OCI-LY7 (cell line): ENCODE measurements around the gene REST. TPM values are rescaled to one million over a fixed set of nuclear protein-coding genes. Genes with fewer than 3 reads are reported as not detected.
"Not testable (repeated sequence)": the region's sequence is repeated elsewhere in the genome, so short reads cannot be mapped to it uniquely, and the experiment has no call there.

Experiments used
- BruUV-seq: library from RNA; stranded (reverse); fragments of 400-500 nt; replicated peaks from 2 replicates; lab custom pipeline; 2021; lab: Mats Ljungman, UMichigan
- CTCF ChIA-PET: fragments of 300-600 bp; sonication (Branson Sonifier 250); formaldehyde crosslinking; loops from one replicate; lab custom pipeline; 2022; ENCODE audit warnings: antibody characterized with exemption; ENCODE audit not compliant: unreplicated experiment; lab: Charles Lee
- POLR2A ChIA-PET: fragments of 300-600 bp; sonication (Branson Sonifier 250); formaldehyde crosslinking; loops from one replicate; lab custom pipeline; 2022; ENCODE audit warnings: antibody characterized with exemption; lab: Charles Lee
- DNase-seq: peaks from one replicate; pipeline ENCODE4 v3.0.0-alpha.2; 2015; ENCODE audit warnings: low spot score
- H2AFZ ChIP-seq: fragments of 200-600 bp; sonication (generic), shearing (Covaris generic); 2 replicates; pipeline ENCODE4 v1.6.1; 2014; ENCODE audit warnings: mild to moderate bottlenecking, antibody characterized with exemption, low read length, moderate library complexity
- H3K27ac ChIP-seq: fragments of 200-600 bp; sonication (generic); 2 replicates; pipeline ENCODE4 v1.5.1; 2014; ENCODE audit warnings: mixed run types, low read depth, mild to moderate bottlenecking, moderate library complexity, low read length, inconsistent platforms; ENCODE audit not compliant: poor library complexity, severe bottlenecking
- H3K36me3 ChIP-seq: fragments of 200-600 bp; sonication (generic); 2 replicates; pipeline ENCODE4 v1.6.1; 2014; ENCODE audit warnings: mild to moderate bottlenecking, antibody characterized with exemption, low read length, moderate library complexity, mixed read lengths; ENCODE audit not compliant: insufficient read depth
- H3K4me1 ChIP-seq: fragments of 200-600 bp; sonication (generic); 2 replicates; pipeline ENCODE4 v1.5.1; 2014; ENCODE audit warnings: mild to moderate bottlenecking, low read length; ENCODE audit not compliant: insufficient read depth, poor library complexity, severe bottlenecking
- H3K4me2 ChIP-seq: fragments of 200-600 bp; sonication (generic); 2 replicates; pipeline ENCODE4 v1.6.1; 2014; ENCODE audit warnings: mild to moderate bottlenecking, low read length
- H3K4me3 ChIP-seq: fragments of 200-600 bp; sonication (generic); 2 replicates; pipeline ENCODE4 v1.5.1; 2014; ENCODE audit warnings: mild to moderate bottlenecking, low read depth, low read length; ENCODE audit not compliant: poor library complexity, severe bottlenecking
- H3K79me2 ChIP-seq: fragments of 200-600 bp; sonication (generic); 2 replicates; pipeline ENCODE4 v1.6.1; 2016; ENCODE audit warnings: low read depth, mild to moderate bottlenecking, low read length, moderate library complexity, mixed read lengths; ENCODE audit not compliant: insufficient read depth
- H3K9me2 ChIP-seq: fragments of 200-600 bp; sonication (generic); 2 replicates; pipeline ENCODE4 v1.6.1; 2016; ENCODE audit warnings: mild to moderate bottlenecking, low read length, mixed read lengths; ENCODE audit not compliant: insufficient read depth
- H3K9me3 ChIP-seq: fragments of 200-600 bp; sonication (generic); 2 replicates; pipeline ENCODE4 v1.6.1; 2014; ENCODE audit warnings: mild to moderate bottlenecking, mixed run types, low read length, mixed read lengths
- H4K20me1 ChIP-seq: fragments of 200-600 bp; sonication (generic); 2 replicates; pipeline ENCODE4 v1.6.1; 2014; ENCODE audit warnings: mild to moderate bottlenecking, antibody characterized with exemption, low read length, moderate library complexity, mixed read lengths; ENCODE audit not compliant: insufficient read depth
- CTCF ChIP-seq: fragments of 200-600 bp; sonication (generic); conservative IDR thresholded peaks from 2 replicates; pipeline ENCODE4 v1.5.1; 2014; ENCODE audit warnings: mild to moderate bottlenecking, antibody characterized with exemption, low read length, moderate library complexity, mixed read lengths
- EZH2phosphoT487 ChIP-seq: fragments of 200-600 bp; sonication (generic); IDR thresholded peaks from 2 replicates; pipeline ENCODE4 v1.6.1; 2018; ENCODE audit warnings: low read depth, borderline replicate concordance, mild to moderate bottlenecking, mixed run types, antibody characterized with exemption, low read length, moderate library complexity, mixed read lengths
- intact Hi-C: fragments of 100-400 bp; cut with micrococcal nuclease; formaldehyde crosslinking; loops from one replicate; pipeline ENCODE4 v1.10.0; 2022; ENCODE audit not compliant: unreplicated experiment
- total RNA-seq, 2 experiments: library from RNA; depleted of rRNA in 1 of 2; stranded (reverse); fragments of >200 nt in 1 of 2; shearing (Covaris generic) in 1 of 2; gene quantifications; 2 replicates each; pipeline ENCODE4 v1.2.3, GENCODE V29; 2014 to 2022

The REST gene
- total RNA-seq, 2 experiments from 2014 or later = 27.3 to 39.2 TPM

- intact Hi-C loops = no loop called here
- DNase-seq = no peak
- no peak overlapping the region for H3K4me3 ChIP-seq
- no peak overlapping the region for H2AFZ ChIP-seq
- TF ChIP-seq EZH2phosphoT487 = no peak
- no peak for TF ChIP-seq CTCF
- POLR2A ChIA-PET = interaction anchor here (0.6 kb wide), 1 partner anchor 252 kb away, joined by 3 read pairs; no protein-coding TSS in a partner anchor
- H3K4me2 ChIP-seq = peak overlapping the region; percentile 19; the same call in 1 of the 2 replicates
- no peaks in the 10 kb centered on the region for H3K9me3 ChIP-seq
- peaks cover 5% of the 10 kb centered on the region; the same call in 1 of the 2 replicates for H4K20me1 ChIP-seq
- H3K79me2 ChIP-seq = peaks cover 100% of the 10 kb centered on the region
- H3K9me2 ChIP-seq = no peaks in the 10 kb centered on the region
- H3K36me3 ChIP-seq = peaks cover 83% of the 10 kb centered on the region
- H3K27ac ChIP-seq = no peak overlapping the region
- CTCF ChIA-PET = no interaction called here
- H3K4me1 ChIP-seq = peaks cover 46% of the 10 kb centered on the region
- no TSS peak for BruUV-seq
Observed at GRCh38 chr4:56914336-56914735, 6.6 kb downstream of the REST start.

- peaks cover 46% of the 10 kb centered on the region for H3K4me1 ChIP-seq
- H3K9me2 ChIP-seq, H3K4me3 ChIP-seq, H3K4me2 ChIP-seq, H3K27ac ChIP-seq, BruUV-seq, H3K9me3 ChIP-seq, H2AFZ ChIP-seq, intact Hi-C loops, DNase-seq, H4K20me1 ChIP-seq, CTCF ChIA-PET: not testable (repeated sequence)
- peaks cover 89% of the 10 kb centered on the region for H3K36me3 ChIP-seq
- POLR2A ChIA-PET = interaction anchor here (0.5 kb wide), 1 partner anchor 571 kb away, joined by 5 read pairs; no protein-coding TSS in a partner anchor
- H3K79me2 ChIP-seq = peaks cover 100% of the 10 kb centered on the region
Observed at GRCh38 chr4:56914977-56915376, 7.3 kb downstream of the REST start.

GRCh38 chr4:56927196-56927595 lies 19.5 kb downstream of the REST start:
- Histone ChIP-seq H3K4me3 (no peak overlapping the region), H4K20me1 (0 out of 2 replicates have a peak, but pooled peaks cover 3% of the 10 kb centered on the region), H3K4me2 (no peak overlapping the region), H3K9me3 (no peaks in the 10 kb centered on the region), H3K27ac (no peak overlapping the region), H3K9me2 (no peaks in the 10 kb centered on the region), H3K79me2 (peaks cover 43% of the 10 kb centered on the region; the same call in 1 of the 2 replicates), H2AFZ (no peak overlapping the region), H3K4me1 (peaks cover 6% of the 10 kb centered on the region), H3K36me3 (peaks cover 96% of the 10 kb centered on the region)
- DNase-seq = no peak
- intact Hi-C loops = no loop called here
- TF ChIP-seq EZH2phosphoT487 (no peak), CTCF (no peak)
- BruUV-seq = no TSS peak
- ChIA-PET POLR2A (interaction anchor here (0.8 to 1.4 kb wide), 3 partner anchors 9 to 51 kb away, joined by 3 to 5 read pairs (median 5); partner anchors contain the start of gene POLR2B), CTCF (no interaction called here)
